GM15510 (cell line): ENCODE results near the gene SEMA6C.

Source experiments
- POLR2A ChIP-seq: IDR thresholded peaks from 3 replicates; pipeline ENCODE4 v1.6.1; 2011; ENCODE audit warnings: borderline replicate concordance; ENCODE audit not compliant: insufficient read length; ENCODE audit errors: extremely low read depth

Gene SEMA6C

GRCh38 chr1:151146412-151147131, at the start of gene SEMA6C:
TSS of gene SEMA6C (minus strand) at chr1:151146631. CDS start at chr1:151142621, 4,010 bp downstream.
- TF ChIP-seq POLR2A: peak; percentile 24

GRCh38 chr1:151193856-151194255, 47.4 kb upstream of the SEMA6C start:
- no peak for TF ChIP-seq POLR2A

GRCh38 chr1:151193304-151193703, 46.9 kb upstream of the SEMA6C start:
- no peak for TF ChIP-seq POLR2A

GRCh38 chr1:151192047-151192446, 45.6 kb upstream of the SEMA6C start:
- no peak for TF ChIP-seq POLR2A

- TF ChIP-seq POLR2A: peak; percentile 89
Observed at GRCh38 chr1:151189637-151190445, 43.4 kb upstream of the SEMA6C start, which contains the start of gene VPS72. TSS of gene VPS72 (minus strand) at chr1:151190197. CDS start at chr1:151190121, 76 bp downstream.

- TF ChIP-seq POLR2A: no peak
Observed at GRCh38 chr1:151187205-151187604, 40.8 kb upstream of the SEMA6C start.

- no peak for TF ChIP-seq POLR2A
Observed at GRCh38 chr1:151184211-151184610, 37.8 kb upstream of the SEMA6C start.

- no peak for TF ChIP-seq POLR2A
Observed at GRCh38 chr1:151176514-151177045, 30.1 kb upstream of the SEMA6C start.

- no peak for TF ChIP-seq POLR2A
Observed at GRCh38 chr1:151175863-151176262, 29.4 kb upstream of the SEMA6C start, which contains the start of gene TMOD4. TSS of gene TMOD4 (minus strand) at chr1:151175981. CDS start at chr1:151174875, 1,106 bp downstream.

- no peak for TF ChIP-seq POLR2A
Observed at GRCh38 chr1:151175041-151175741, 28.8 kb upstream of the SEMA6C start.

- TF ChIP-seq POLR2A: no peak
Observed at GRCh38 chr1:151171190-151171589, 24.8 kb upstream of the SEMA6C start.

GRCh38 chr1:151167116-151167515, 20.7 kb upstream of the SEMA6C start:
- TF ChIP-seq POLR2A: no peak

GRCh38 chr1:151166505-151166956, 20.1 kb upstream of the SEMA6C start:
- TF ChIP-seq POLR2A: no peak

GRCh38 chr1:151165738-151166504, 19.5 kb upstream of the SEMA6C start, which contains the start of the genes LYSMD1 and SCNM1:
TSS of gene LYSMD1 (minus strand) at chr1:151165902. CDS start at chr1:151165258, 644 bp downstream.
TSS of gene SCNM1 (plus strand) at chr1:151166144. CDS start at chr1:151166153, 9 bp downstream.
- TF ChIP-seq POLR2A: peak; percentile 59
